Measurements from ENCODE around the gene AFF1.

The AFF1 gene

GRCh38 chr4:87185146-87185870 lies 250.5 kb downstream of the AFF1 start:
- DNase-seq: no peak

- no peak for DNase-seq
These were observed 253.2 kb downstream of the AFF1 start for GRCh38 chr4:87188048-87188447.

DNA sequence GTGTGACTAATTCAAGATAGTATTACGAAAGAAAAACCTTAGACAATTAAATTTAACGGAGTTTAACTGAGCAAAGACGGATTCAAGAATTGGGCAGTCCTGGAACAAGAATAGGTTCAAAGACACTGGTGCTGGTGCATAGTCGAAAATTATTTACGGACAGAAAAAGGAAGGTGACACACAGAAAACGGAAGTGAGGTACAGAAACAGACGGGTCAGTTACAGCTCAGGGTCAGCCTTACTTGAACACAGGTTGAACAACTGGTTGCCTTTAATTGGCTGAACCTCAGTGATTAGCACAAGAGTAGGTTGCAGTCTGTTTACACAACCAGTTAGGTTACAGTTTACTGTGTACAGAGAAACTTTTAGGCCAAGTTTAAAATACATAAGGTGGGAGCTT lies 254.1 kb downstream of the AFF1 start:
- DNase-seq: no peak
